ENCODE data around the gene ASCL5. TPM values are rescaled to one million over a fixed set of nuclear protein-coding genes. Genes with fewer than 3 reads are reported as not detected.

Gene ASCL5
- total RNA-seq = not detected in 2 replicates

DNA sequence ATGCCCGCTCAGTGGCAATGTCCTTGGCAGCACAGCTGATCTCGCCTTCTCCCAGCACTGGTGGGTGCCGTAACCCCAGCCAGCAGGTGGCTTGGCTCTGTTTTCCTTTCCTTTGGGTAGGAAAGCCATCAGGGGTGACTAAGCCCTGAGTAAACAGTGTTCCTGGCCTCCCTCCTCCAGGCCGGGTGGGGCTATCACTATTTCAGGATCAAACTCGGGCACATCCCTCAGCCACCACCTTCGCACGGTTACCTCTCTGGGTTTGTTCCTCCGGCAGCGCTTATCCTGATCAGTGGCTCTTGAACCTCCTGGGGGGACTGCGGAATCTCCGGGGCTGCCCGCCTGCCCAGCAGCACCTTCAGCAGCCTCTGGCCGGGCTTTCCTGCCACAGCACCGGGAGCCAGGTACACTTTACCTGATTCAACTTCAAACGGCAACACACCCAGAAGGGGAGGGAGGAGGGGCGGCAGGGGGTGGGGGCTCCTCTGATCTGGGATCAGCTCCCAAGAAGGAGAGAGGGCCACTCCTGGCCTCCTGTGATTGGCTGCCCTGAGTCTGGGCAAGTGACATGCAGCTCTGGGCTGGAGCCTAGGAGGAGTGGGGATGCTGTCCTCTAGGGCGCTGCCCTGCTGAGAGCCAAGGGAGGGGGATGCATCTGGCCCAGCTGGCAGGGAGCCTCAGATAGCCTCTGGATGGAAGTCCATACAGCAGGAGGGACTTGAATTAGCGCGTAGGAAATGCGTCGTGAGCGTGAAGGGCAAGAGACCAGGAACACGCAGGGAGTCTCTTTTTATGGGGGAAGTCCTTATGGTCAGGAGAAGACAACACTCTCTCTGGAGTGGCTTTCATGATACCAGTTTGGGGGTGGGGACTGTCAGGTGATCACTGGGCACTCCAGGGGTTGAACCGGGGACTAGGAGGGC is at the start of gene ASCL5:
TSS of gene ASCL5 (minus strand) at position 353 of the 923 bp plus-strand sequence. CDS start 11,812 bp downstream, outside the sequence.

DNA sequence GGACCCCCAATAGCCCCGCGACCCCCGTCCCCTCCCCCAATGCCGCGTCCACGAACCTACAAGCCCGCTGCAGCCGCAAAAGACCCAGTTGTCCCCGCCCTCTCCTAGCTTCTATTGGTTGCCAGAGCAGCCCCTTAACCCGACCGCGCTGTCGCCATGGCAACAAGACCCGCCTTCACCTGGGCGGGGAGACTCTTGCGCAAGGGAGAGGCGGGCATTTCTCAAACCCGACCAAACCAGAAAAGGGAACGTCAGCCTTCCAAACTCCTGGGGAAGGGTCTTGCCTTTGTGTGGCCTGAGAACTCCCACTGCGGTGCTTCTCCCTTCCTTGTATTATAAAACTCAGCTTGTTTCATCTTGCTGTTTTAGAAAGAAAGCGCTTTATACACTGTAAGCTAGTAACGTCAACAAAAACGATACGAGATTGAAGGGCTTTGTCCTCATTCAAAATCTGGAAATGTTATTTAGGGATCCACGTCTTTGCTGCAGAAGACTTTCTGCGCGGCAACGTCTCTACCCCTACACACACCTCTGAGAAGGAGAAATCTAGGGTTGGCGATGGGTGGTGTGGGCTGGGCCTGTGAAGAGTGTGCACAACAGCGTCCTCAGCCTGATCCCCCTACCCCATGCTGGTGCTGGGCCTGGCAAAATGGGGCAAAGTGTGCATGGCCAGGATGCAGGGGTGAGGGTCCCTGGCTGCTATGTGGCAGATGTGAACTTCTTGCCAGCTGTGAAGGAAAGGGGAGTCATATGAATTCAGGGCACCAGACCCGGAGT is 27.6 kb upstream of the ASCL5 start, which contains the start of gene TMEM9:
TSS of gene TMEM9 (minus strand) at position 86 of the 777 bp plus-strand sequence. CDS start 551 bp downstream, outside the sequence.

DNA sequence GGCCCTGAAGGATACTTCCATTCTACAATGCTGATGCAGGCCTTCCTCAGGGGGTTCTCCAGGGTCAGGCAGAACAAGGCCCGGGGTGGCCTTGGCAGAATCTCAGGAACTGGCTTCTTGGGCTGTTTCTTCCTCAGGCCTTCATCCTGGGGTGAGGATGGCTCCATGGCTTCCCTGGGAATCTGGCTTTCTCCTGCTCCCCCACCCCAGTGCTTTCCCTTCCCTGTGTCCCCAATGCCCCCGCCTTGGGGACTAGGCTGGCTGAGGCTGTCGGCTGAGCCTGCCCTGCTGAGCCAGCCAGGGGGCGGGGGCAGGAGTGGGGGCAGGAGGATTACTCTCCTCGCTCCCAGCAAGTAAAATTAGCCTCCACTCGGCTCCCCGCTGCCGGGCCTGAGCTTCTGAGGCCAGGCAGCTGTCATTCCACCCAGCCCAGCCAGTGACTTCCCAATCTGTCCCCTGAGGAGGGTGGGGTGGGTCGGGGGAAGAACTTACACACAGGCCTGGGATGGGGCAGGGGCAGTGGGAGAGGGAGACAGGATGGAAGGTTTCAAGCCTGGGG is 14.7 kb downstream of the ASCL5 start, which contains the start of gene CACNA1S:
TSS of gene CACNA1S (minus strand) at position 254 of the 559 bp plus-strand sequence. CDS start at position 167, 87 bp downstream.

Other genes starting within 250 kb of the ASCL5 start
- 3.0 and 5.7 TPM in 2 replicates for gene INAVA, start 232.3 kb downstream of the ASCL5 start, total RNA-seq
- gene KIF21B, start 103.5 kb downstream of the ASCL5 start, total RNA-seq = 0.08 and 1.9 TPM in 2 replicates
- 0.24 TPM in 1 of 2 replicates, not detected in the other for gene CACNA1S, start 14.8 kb downstream of the ASCL5 start, total RNA-seq
- 113 and 131 TPM in 2 replicates for gene TMEM9, start 27.3 kb upstream of the ASCL5 start, total RNA-seq
- gene IGFN1, start 63.6 kb upstream of the ASCL5 start, total RNA-seq = under 0.01 TPM in 1 of 2 replicates, not detected in the other
- gene PKP1, start 156.3 kb upstream of the ASCL5 start, total RNA-seq = under 0.01 and 0.24 TPM in 2 replicates

Measured in epithelial cell of alveolus of lung (primary cell).